KMS-11 (cell line): Measurements from ENCODE around the gene LTBP2.
A peak's percentile ranks its signal among the peaks of the same experiment; 100 is the strongest.

Source experiments
- H2AFZ ChIP-seq: fragments of 200-600 bp; sonication (generic); 2 replicates; pipeline ENCODE4 v1.6.1; 2016; ENCODE audit warnings: antibody characterized with exemption, mixed run types, low read depth
- H3K27ac ChIP-seq: fragments of 200-600 bp; sonication (generic); 2 replicates; pipeline ENCODE4 v1.6.1; 2016; ENCODE audit warnings: mild to moderate bottlenecking, mixed run types
- H3K27me3 ChIP-seq: fragments of 200-600 bp; sonication (generic); 2 replicates; pipeline ENCODE4 v1.6.1; 2017; ENCODE audit warnings: mild to moderate bottlenecking, low read depth, mixed run types, moderate library complexity; ENCODE audit not compliant: insufficient read depth
- H3K36me3 ChIP-seq: fragments of 200-600 bp; sonication (generic); 2 replicates; pipeline ENCODE4 v1.6.1; 2017; ENCODE audit warnings: mild to moderate bottlenecking, mixed run types; ENCODE audit not compliant: insufficient read depth
- H3K4me1 ChIP-seq: fragments of 200-600 bp; sonication (generic); 2 replicates; pipeline ENCODE4 v1.6.1; 2016; ENCODE audit warnings: mild to moderate bottlenecking, low read depth, mixed run types; ENCODE audit not compliant: poor library complexity, severe bottlenecking
- H3K4me2 ChIP-seq: fragments of 200-600 bp; sonication (generic); 2 replicates; pipeline ENCODE4 v1.7.0; 2016; ENCODE audit warnings: mild to moderate bottlenecking, mixed run types
- H3K4me3 ChIP-seq: fragments of 200-600 bp; sonication (generic); IDR thresholded peaks from 2 replicates; pipeline ENCODE4 v1.6.1; 2017; ENCODE audit warnings: low read depth, low read length, mixed read lengths; ENCODE audit not compliant: insufficient read depth
- H3K79me2 ChIP-seq: fragments of 200-600 bp; sonication (generic); 2 replicates; pipeline ENCODE4 v1.6.1; 2016; ENCODE audit warnings: low read depth, mixed run types; ENCODE audit not compliant: insufficient read depth
- H3K9ac ChIP-seq: fragments of 200-600 bp; sonication (generic); 2 replicates; pipeline ENCODE4 v1.6.1; 2016; ENCODE audit warnings: mild to moderate bottlenecking, mixed run types
- H4K20me1 ChIP-seq: fragments of 200-600 bp; sonication (generic); 2 replicates; pipeline ENCODE4 v1.6.1; 2016; ENCODE audit warnings: mild to moderate bottlenecking, mixed run types; ENCODE audit not compliant: insufficient read depth
- TF ChIP-seq, protein P1 (sequence below): fragments of 200-600 bp; sonication (generic); conservative IDR thresholded peaks from 2 replicates; pipeline ENCODE4 v1.6.1; 2017; ENCODE audit warnings: low read depth, mild to moderate bottlenecking, antibody characterized with exemption, low read length, moderate library complexity, mixed read lengths

The LTBP2 gene

DNA sequence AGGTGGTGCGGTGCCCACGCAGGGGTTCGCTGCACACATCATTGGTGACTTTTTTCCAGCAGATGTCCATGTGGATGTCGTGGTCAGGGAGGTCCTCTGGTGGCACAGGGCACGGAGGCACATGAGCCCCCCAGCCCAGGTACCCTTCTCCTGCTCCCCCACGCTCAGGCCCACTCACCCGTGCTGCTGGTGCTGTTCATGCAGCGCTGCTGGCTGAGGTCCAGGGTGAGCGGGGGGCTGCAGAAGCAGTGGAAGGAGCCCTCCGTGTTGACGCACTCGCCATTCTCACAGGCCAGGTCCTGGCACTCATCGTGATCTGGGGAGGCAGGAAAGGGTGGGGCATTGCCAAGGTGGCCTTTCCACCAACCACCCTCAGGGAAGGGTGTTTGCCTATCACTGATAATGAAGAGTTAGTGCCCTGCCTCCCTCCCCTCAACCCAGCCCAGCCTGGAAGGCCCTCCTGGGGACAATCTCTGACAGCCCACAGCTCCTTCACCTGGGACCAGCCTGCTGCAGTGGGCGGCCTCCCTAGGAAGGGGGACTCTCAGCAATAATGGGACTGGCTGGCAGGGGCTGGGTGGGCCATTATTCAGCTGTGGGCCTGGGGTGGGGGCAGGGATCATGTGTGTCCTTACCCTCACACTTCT, 108.6 kb downstream of the LTBP2 start:
- H3K27ac ChIP-seq = no peak overlapping the region
- TF ChIP-seq, protein P1, sequence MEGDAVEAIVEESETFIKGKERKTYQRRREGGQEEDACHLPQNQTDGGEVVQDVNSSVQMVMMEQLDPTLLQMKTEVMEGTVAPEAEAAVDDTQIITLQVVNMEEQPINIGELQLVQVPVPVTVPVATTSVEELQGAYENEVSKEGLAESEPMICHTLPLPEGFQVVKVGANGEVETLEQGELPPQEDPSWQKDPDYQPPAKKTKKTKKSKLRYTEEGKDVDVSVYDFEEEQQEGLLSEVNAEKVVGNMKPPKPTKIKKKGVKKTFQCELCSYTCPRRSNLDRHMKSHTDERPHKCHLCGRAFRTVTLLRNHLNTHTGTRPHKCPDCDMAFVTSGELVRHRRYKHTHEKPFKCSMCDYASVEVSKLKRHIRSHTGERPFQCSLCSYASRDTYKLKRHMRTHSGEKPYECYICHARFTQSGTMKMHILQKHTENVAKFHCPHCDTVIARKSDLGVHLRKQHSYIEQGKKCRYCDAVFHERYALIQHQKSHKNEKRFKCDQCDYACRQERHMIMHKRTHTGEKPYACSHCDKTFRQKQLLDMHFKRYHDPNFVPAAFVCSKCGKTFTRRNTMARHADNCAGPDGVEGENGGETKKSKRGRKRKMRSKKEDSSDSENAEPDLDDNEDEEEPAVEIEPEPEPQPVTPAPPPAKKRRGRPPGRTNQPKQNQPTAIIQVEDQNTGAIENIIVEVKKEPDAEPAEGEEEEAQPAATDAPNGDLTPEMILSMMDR = no peak
- H3K36me3 ChIP-seq = no peaks in the 10 kb centered on the region
- no peaks in the 10 kb centered on the region for H3K79me2 ChIP-seq
- H3K27me3 ChIP-seq = no peaks in the 10 kb centered on the region
- H3K4me1 ChIP-seq = no peaks in the 10 kb centered on the region
- H4K20me1 ChIP-seq = no peaks in the 10 kb centered on the region
- no peak overlapping the region for H3K9ac ChIP-seq
- no peak overlapping the region for H3K4me3 ChIP-seq
- no peak overlapping the region for H2AFZ ChIP-seq
- no peak overlapping the region for H3K4me2 ChIP-seq

DNA sequence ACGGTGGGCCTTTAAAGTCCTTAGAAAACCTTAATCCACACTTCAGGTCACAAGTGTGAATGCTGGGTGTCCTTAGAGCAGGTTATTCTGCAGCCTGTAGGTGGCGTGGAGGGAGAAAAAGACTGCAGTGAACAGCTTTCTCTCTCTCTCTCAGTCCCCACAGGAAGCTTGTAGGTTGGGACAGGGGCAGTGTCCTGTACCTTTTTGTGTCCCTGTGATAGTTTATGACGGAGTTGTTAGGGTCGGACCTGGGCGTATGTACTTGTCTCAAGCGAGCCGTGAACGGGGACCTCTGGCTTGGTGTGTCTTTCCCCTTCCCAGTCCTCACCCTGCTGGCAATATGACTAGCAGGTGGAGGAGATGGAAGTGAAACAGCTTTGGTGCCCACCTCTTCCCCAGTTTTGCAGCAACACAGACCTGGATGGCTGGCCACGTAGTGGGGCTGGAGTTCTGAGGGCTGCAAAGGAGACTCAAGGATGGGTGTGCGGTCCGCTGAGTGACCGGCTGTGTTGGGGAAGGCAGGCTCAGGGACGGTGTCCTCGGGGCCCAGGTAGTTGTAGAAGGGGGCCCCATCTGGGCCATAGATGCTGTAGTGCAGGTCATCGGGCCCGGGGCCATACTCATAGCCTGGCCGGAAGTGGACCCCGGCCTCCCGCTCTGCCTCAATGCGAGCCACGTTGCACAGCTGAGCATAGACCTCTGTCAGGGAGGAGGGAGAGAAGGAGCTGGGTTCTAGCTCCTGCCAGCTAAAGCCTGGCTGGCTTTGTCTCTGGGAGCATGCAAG, 109.6 kb downstream of the LTBP2 start:
- H3K4me2 ChIP-seq = peak overlapping the region; percentile 42; the same call in 1 of the 2 replicates
- no peak overlapping the region for H2AFZ ChIP-seq
- H3K27ac ChIP-seq = no peak overlapping the region
- H3K9ac ChIP-seq = no peak overlapping the region
- no peaks in the 10 kb centered on the region for H3K36me3 ChIP-seq
- H3K79me2 ChIP-seq = no peaks in the 10 kb centered on the region
- H3K27me3 ChIP-seq = no peaks in the 10 kb centered on the region
- H4K20me1 ChIP-seq = no peaks in the 10 kb centered on the region
- TF ChIP-seq, protein P1 = peak; percentile 61
- no peak overlapping the region for H3K4me3 ChIP-seq
- H3K4me1 ChIP-seq = no peaks in the 10 kb centered on the region

DNA sequence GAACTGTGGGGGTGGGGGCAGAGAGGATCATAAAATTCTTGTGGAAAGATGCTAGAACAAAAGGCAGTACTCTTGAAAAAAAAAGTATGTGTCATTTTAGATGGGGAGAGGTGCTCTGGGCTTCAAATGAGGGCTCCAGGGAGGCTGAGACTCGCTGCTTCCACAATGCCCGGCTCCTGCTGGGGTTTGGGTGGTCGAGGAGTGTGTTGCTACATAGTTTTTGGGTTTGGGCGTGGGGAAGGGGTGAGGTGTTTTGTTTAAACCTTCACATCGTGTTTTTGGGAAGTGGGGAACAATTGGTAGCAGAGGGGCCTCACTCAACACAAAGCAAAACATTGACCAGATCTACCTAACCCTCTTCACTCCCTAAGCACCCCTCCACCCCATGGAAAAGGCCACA, 110.3 kb downstream of the LTBP2 start:
- Histone ChIP-seq H3K4me2 (no peak overlapping the region), H3K79me2 (no peaks in the 10 kb centered on the region), H3K27me3 (no peaks in the 10 kb centered on the region), H3K9ac (no peak overlapping the region), H2AFZ (no peak overlapping the region), H3K27ac (no peak overlapping the region), H3K36me3 (no peaks in the 10 kb centered on the region), H3K4me3 (no peak overlapping the region), H4K20me1 (no peaks in the 10 kb centered on the region), H3K4me1 (peaks cover 3% of the 10 kb centered on the region)
- TF ChIP-seq, protein P1 = no peak

GRCh38 chr14:74501135-74501614, 110.9 kb downstream of the LTBP2 start:
- no peaks in the 10 kb centered on the region for H4K20me1 ChIP-seq
- TF ChIP-seq, protein P1 = no peak
- H3K4me2 ChIP-seq = no peak overlapping the region
- H3K36me3 ChIP-seq = no peaks in the 10 kb centered on the region
- H3K9ac ChIP-seq = no peak overlapping the region
- H2AFZ ChIP-seq = no peak overlapping the region
- H3K27ac ChIP-seq = no peak overlapping the region
- H3K27me3 ChIP-seq = no peaks in the 10 kb centered on the region
- H3K4me1 ChIP-seq = peaks cover 8% of the 10 kb centered on the region
- no peak overlapping the region for H3K4me3 ChIP-seq
- H3K79me2 ChIP-seq = no peaks in the 10 kb centered on the region
